ENCODE results near the gene SOX8. TPM values are rescaled to one million over a fixed set of nuclear protein-coding genes. Genes with fewer than 3 reads are reported as not detected.

SOX8 gene
- total RNA-seq, 4 donors from 2014 or later, result under 0.01 to 6.4 (median 1.1) TPM; not detected in 1

GRCh38 chr16:991773-992172 lies 10.2 kb downstream of the SOX8 start:
- Histone ChIP-seq H3K36me3 (no peaks in the 10 kb centered on the region), H3K27me3 (peaks cover 0 to 6% of the 10 kb centered on the region in 2 donors), H3K27ac (no peak overlapping the region), H3K4me3 (no peak overlapping the region), H3K9me3 (peaks cover 0 to 14% of the 10 kb centered on the region in 2 donors), H3K4me1 (no peaks in the 10 kb centered on the region)
- intact Hi-C loops (cut with DNase I; ENCODE audit: low total_unique reads), result no loop called here
- DNase-seq, result no peak
- TF ChIP-seq CTCF (IDR thresholded peaks at IDR 0.05) (no peak), POLR2A (IDR thresholded peaks at IDR 0.05) (no peak)

- no peaks in the 10 kb centered on the region for H3K4me1 ChIP-seq
- H3K4me3 ChIP-seq, result no peak overlapping the region
- H3K36me3 ChIP-seq, result no peaks in the 10 kb centered on the region
- no peak overlapping the region for H3K27ac ChIP-seq
- TF ChIP-seq POLR2A (IDR thresholded peaks at IDR 0.05) (no peak), CTCF (IDR thresholded peaks at IDR 0.05) (no peak)
- H3K9me3 ChIP-seq, result peaks cover 0 to 14% of the 10 kb centered on the region in 2 donors
- intact Hi-C loops (cut with DNase I; ENCODE audit: low total_unique reads), result no loop called here
- peaks cover 0 to 6% of the 10 kb centered on the region in 2 donors for H3K27me3 ChIP-seq
- DNase-seq, result no peak
Observed at GRCh38 chr16:993731-994130, 12.2 kb downstream of the SOX8 start.

GRCh38 chr16:995087-995486 lies 13.5 kb downstream of the SOX8 start:
- Histone ChIP-seq H3K9me3 (peaks cover 0 to 14% of the 10 kb centered on the region in 2 donors), H3K4me1 (no peaks in the 10 kb centered on the region), H3K27me3 (peaks cover 0 to 6% of the 10 kb centered on the region in 2 donors), H3K27ac (no peak overlapping the region), H3K36me3 (no peaks in the 10 kb centered on the region), H3K4me3 (no peak overlapping the region)
- TF ChIP-seq POLR2A (IDR thresholded peaks at IDR 0.05) (no peak), CTCF (IDR thresholded peaks at IDR 0.05) (no peak)
- DNase-seq, result no peak
- intact Hi-C loops (cut with DNase I; ENCODE audit: low total_unique reads), result no loop called here

- TF ChIP-seq CTCF (IDR thresholded peaks at IDR 0.05), result no peak
- Histone ChIP-seq H3K27me3 (peaks cover 0 to 6% of the 10 kb centered on the region in 2 donors), H3K27ac (no peak overlapping the region), H3K4me1 (no peaks in the 10 kb centered on the region), H3K4me3 (no peak overlapping the region), H3K36me3 (no peaks in the 10 kb centered on the region), H3K9me3 (peaks cover 0 to 14% of the 10 kb centered on the region in 2 donors)
- intact Hi-C loops (cut with DNase I; ENCODE audit: low total_unique reads), result no loop called here
- no peak for DNase-seq
Observed at GRCh38 chr16:995783-996182, 14.2 kb downstream of the SOX8 start.

- no peak overlapping the region for H3K4me3 ChIP-seq
- TF ChIP-seq POLR2A (IDR thresholded peaks at IDR 0.05) (no peak), CTCF (IDR thresholded peaks at IDR 0.05) (no peak)
- peaks cover 0 to 6% of the 10 kb centered on the region in 2 donors for H3K27me3 ChIP-seq
- H3K36me3 ChIP-seq, result no peaks in the 10 kb centered on the region
- no peak for DNase-seq
- no peak overlapping the region for H3K27ac ChIP-seq
- intact Hi-C loops (cut with DNase I; ENCODE audit: low total_unique reads), result no loop called here
- no peaks in the 10 kb centered on the region for H3K4me1 ChIP-seq
- peaks cover 0 to 14% of the 10 kb centered on the region in 2 donors for H3K9me3 ChIP-seq
Observed at GRCh38 chr16:996681-997080, 15.1 kb downstream of the SOX8 start.
